ENCODE data around the gene DNAJC19.
"Not testable (repeated sequence)": the region's sequence is repeated elsewhere in the genome, so short reads cannot be mapped to it uniquely, and the experiment has no call there.

The DNAJC19 gene

GRCh38 chr3:180989291-180990163 lies at the start of gene DNAJC19:
Gene DNAJC19 (minus strand): TSS chr3:180989736. CDS start chr3:180989602, 134 bp downstream.
- Histone ChIP-seq H3K36me3 (ENCODE audit: insufficient read depth, low read length) (peaks cover 28% of the 10 kb centered on the region), H3K27ac (peak within 1 kb of the TSS; percentile 46; the same call in 1 of the 2 replicates), H3K4me3 (peak within 1 kb of the TSS; percentile 97), H3K9me3 (ENCODE audit: low read depth, low read length) (no peaks in the 10 kb centered on the region), H3K9ac (ENCODE audit: insufficient read length) (peak within 1 kb of the TSS; percentile 85)
- peak; percentile 84 for TF ChIP-seq FOXP2 (optimal IDR thresholded peaks at IDR 0.05; ENCODE audit: control extremely low read depth, extremely low read length, insufficient read depth)
- TF ChIP-seq POLR2AphosphoS5 (IDR thresholded peaks at IDR 0.05; ENCODE audit: borderline replicate concordance, low read depth, low read length) = peak; percentile 98
- TF ChIP-seq EZH2 (IDR thresholded peaks at IDR 0.05) = no peak
- peak; percentile 96 for DNase-seq (ENCODE audit: low read depth, low spot score)

GRCh38 chr3:181030948-181031347 lies 41.4 kb upstream of the DNAJC19 start:
- no peak for TF ChIP-seq POLR2AphosphoS5 (IDR thresholded peaks at IDR 0.05; ENCODE audit: borderline replicate concordance, low read depth, low read length)
- no peak for TF ChIP-seq FOXP2 (optimal IDR thresholded peaks at IDR 0.05; ENCODE audit: control extremely low read depth, extremely low read length, insufficient read depth)
- no peak for TF ChIP-seq EZH2 (IDR thresholded peaks at IDR 0.05)
- H3K9ac ChIP-seq (ENCODE audit: insufficient read length) = no peak overlapping the region
- no peak overlapping the region for H3K27ac ChIP-seq
- H3K4me3 ChIP-seq = no peak overlapping the region
- no peaks in the 10 kb centered on the region for H3K36me3 ChIP-seq (ENCODE audit: insufficient read depth, low read length)
- H3K9me3 ChIP-seq (ENCODE audit: low read depth, low read length) = no peaks in the 10 kb centered on the region
- DNase-seq (ENCODE audit: low read depth, low spot score) = no peak

- DNase-seq (ENCODE audit: low read depth, low spot score) = no peak
- H3K9me3 ChIP-seq (ENCODE audit: low read depth, low read length) = no peaks in the 10 kb centered on the region
- H3K4me3 ChIP-seq = no peak overlapping the region
- H3K27ac ChIP-seq = no peak overlapping the region
- no peak for TF ChIP-seq FOXP2 (optimal IDR thresholded peaks at IDR 0.05; ENCODE audit: control extremely low read depth, extremely low read length, insufficient read depth)
- TF ChIP-seq EZH2 (IDR thresholded peaks at IDR 0.05) = no peak
- no peak for TF ChIP-seq POLR2AphosphoS5 (IDR thresholded peaks at IDR 0.05; ENCODE audit: borderline replicate concordance, low read depth, low read length)
- no peak overlapping the region for H3K9ac ChIP-seq (ENCODE audit: insufficient read length)
- no peaks in the 10 kb centered on the region for H3K36me3 ChIP-seq (ENCODE audit: insufficient read depth, low read length)
These were observed 35.7 kb upstream of the DNAJC19 start for GRCh38 chr3:181025204-181025603.

GRCh38 chr3:181017690-181018089 lies 28.2 kb upstream of the DNAJC19 start:
- no peak for DNase-seq (ENCODE audit: low read depth, low spot score)
- no peak for TF ChIP-seq POLR2AphosphoS5 (IDR thresholded peaks at IDR 0.05; ENCODE audit: borderline replicate concordance, low read depth, low read length)
- TF ChIP-seq EZH2 (IDR thresholded peaks at IDR 0.05) = no peak
- no peak for TF ChIP-seq FOXP2 (optimal IDR thresholded peaks at IDR 0.05; ENCODE audit: control extremely low read depth, extremely low read length, insufficient read depth)
- H3K36me3 ChIP-seq (ENCODE audit: insufficient read depth, low read length) = no peaks in the 10 kb centered on the region
- no peak overlapping the region for H3K27ac ChIP-seq
- H3K9ac ChIP-seq (ENCODE audit: insufficient read length) = no peak overlapping the region
- no peaks in the 10 kb centered on the region for H3K9me3 ChIP-seq (ENCODE audit: low read depth, low read length)
- H3K4me3 ChIP-seq = no peak overlapping the region

- no peak for DNase-seq (ENCODE audit: low read depth, low spot score)
- no peak overlapping the region for H3K27ac ChIP-seq
- no peaks in the 10 kb centered on the region for H3K36me3 ChIP-seq (ENCODE audit: insufficient read depth, low read length)
- H3K9ac ChIP-seq (ENCODE audit: insufficient read length) = no peak overlapping the region
- TF ChIP-seq POLR2AphosphoS5 (IDR thresholded peaks at IDR 0.05; ENCODE audit: borderline replicate concordance, low read depth, low read length) = no peak
- no peak for TF ChIP-seq EZH2 (IDR thresholded peaks at IDR 0.05)
- TF ChIP-seq FOXP2 (optimal IDR thresholded peaks at IDR 0.05; ENCODE audit: control extremely low read depth, extremely low read length, insufficient read depth) = no peak
- H3K4me3 ChIP-seq = no peak overlapping the region
- H3K9me3 ChIP-seq (ENCODE audit: low read depth, low read length) = no peaks in the 10 kb centered on the region
These were observed 19.7 kb upstream of the DNAJC19 start for GRCh38 chr3:181009225-181009624.

- TF ChIP-seq POLR2AphosphoS5 (IDR thresholded peaks at IDR 0.05; ENCODE audit: borderline replicate concordance, low read depth, low read length) (no peak), EZH2 (IDR thresholded peaks at IDR 0.05) (no peak), FOXP2 (optimal IDR thresholded peaks at IDR 0.05; ENCODE audit: control extremely low read depth, extremely low read length, insufficient read depth) (no peak)
- no peak overlapping the region for H3K4me3 ChIP-seq
- H3K9me3 ChIP-seq (ENCODE audit: low read depth, low read length) = no peaks in the 10 kb centered on the region
- H3K9ac ChIP-seq (ENCODE audit: insufficient read length) = no peak overlapping the region
- no peak for DNase-seq (ENCODE audit: low read depth, low spot score)
- no peak overlapping the region for H3K27ac ChIP-seq
- no peaks in the 10 kb centered on the region for H3K36me3 ChIP-seq (ENCODE audit: insufficient read depth, low read length)
These were observed 19.3 kb upstream of the DNAJC19 start for GRCh38 chr3:181008796-181009195.

GRCh38 chr3:181007262-181007661 lies 17.7 kb upstream of the DNAJC19 start:
- no peaks in the 10 kb centered on the region for H3K36me3 ChIP-seq (ENCODE audit: insufficient read depth, low read length)
- no peak for DNase-seq (ENCODE audit: low read depth, low spot score)
- TF ChIP-seq EZH2 (IDR thresholded peaks at IDR 0.05) (no peak), FOXP2 (optimal IDR thresholded peaks at IDR 0.05; ENCODE audit: control extremely low read depth, extremely low read length, insufficient read depth) (no peak), POLR2AphosphoS5 (IDR thresholded peaks at IDR 0.05; ENCODE audit: borderline replicate concordance, low read depth, low read length) (no peak)
- H3K27ac ChIP-seq = no peak overlapping the region
- H3K9me3 ChIP-seq (ENCODE audit: low read depth, low read length) = no peaks in the 10 kb centered on the region; the same call in 1 of the 2 replicates
- H3K4me3 ChIP-seq = no peak overlapping the region
- H3K9ac ChIP-seq (ENCODE audit: insufficient read length) = no peak overlapping the region

GRCh38 chr3:181006541-181006940 lies 17.0 kb upstream of the DNAJC19 start:
- Histone ChIP-seq H3K36me3 (ENCODE audit: insufficient read depth, low read length) (no peaks in the 10 kb centered on the region), H3K27ac (no peak overlapping the region), H3K9ac (ENCODE audit: insufficient read length) (no peak overlapping the region), H3K9me3 (ENCODE audit: low read depth, low read length) (no peaks in the 10 kb centered on the region; the same call in 1 of the 2 replicates), H3K4me3 (no peak overlapping the region)
- no peak for TF ChIP-seq POLR2AphosphoS5 (IDR thresholded peaks at IDR 0.05; ENCODE audit: borderline replicate concordance, low read depth, low read length)
- TF ChIP-seq EZH2 (IDR thresholded peaks at IDR 0.05) = no peak
- no peak for TF ChIP-seq FOXP2 (optimal IDR thresholded peaks at IDR 0.05; ENCODE audit: control extremely low read depth, extremely low read length, insufficient read depth)
- DNase-seq (ENCODE audit: low read depth, low spot score) = no peak

GRCh38 chr3:181003469-181003868 lies 13.9 kb upstream of the DNAJC19 start:
- not testable (repeated sequence) for DNase-seq (ENCODE audit: low read depth, low spot score); H3K36me3 ChIP-seq (ENCODE audit: insufficient read depth, low read length); H3K27ac ChIP-seq; H3K4me3 ChIP-seq; H3K9me3 ChIP-seq (ENCODE audit: low read depth, low read length); H3K9ac ChIP-seq (ENCODE audit: insufficient read length)

- H3K9me3 ChIP-seq (ENCODE audit: low read depth, low read length); H3K9ac ChIP-seq (ENCODE audit: insufficient read length); H3K27ac ChIP-seq; H3K4me3 ChIP-seq; H3K36me3 ChIP-seq (ENCODE audit: insufficient read depth, low read length); DNase-seq (ENCODE audit: low read depth, low spot score): not testable (repeated sequence)
These were observed 12.8 kb upstream of the DNAJC19 start for GRCh38 chr3:181002331-181002730.
